NCI-H1105 (cell line): Measurements from ENCODE around the gene TRMT2A.

Experiments
- DNase-seq: peaks from one replicate; lab custom pipeline; 2025; lab: John Stamatoyannopoulos, UW

Gene TRMT2A

DNA sequence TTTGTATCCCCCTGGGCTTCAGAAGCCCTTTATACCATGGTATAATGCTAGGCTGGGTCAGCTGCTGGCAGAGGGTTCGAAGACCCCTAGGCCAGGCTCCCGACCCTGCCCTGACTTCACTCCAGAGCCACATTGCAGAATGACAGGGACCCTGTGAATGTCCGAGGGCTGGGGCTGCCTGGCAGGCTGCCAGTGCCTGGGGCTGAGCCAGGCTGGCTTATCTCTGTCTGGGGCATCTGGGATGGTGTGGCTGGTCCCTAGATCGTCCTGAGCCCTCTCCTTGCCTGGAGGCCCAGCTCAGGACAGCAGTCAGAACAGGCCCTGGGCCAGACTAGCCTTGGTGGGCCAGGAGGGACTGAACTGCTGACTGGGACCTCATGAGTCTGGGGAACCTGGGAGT, 18.2 kb upstream of the TRMT2A start:
- no peak for DNase-seq

DNA sequence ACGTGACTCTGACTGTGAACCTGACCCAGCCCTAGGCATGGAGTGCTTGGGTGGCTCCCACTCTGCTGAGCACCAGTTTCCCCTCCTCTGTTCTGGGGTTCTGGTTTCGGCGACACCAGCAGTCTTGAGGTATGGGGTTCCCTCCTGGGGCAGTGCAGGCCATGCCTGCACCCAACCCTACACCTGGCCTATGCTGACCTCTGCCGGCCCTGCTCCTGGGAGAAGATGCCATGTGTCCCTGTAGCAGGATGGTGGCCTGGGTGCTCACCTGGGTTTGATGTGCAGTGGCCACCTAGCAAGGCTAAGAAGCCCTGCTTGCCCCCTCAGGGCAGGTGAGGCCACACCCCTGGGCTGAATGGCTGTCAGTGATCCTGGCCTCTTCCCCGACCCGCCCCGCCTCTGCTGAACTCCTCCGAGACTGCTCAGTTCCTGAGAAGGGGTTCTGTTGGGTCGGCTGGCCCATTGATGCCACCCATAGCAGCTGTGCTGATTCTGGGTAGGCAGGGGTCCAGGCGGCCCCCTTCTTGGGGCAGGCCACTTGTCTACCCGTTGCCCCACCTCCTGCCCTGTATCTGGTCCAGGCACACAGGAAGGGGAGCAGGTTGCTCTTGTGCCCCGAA, 17.0 kb upstream of the TRMT2A start:
- DNase-seq: no peak

DNA sequence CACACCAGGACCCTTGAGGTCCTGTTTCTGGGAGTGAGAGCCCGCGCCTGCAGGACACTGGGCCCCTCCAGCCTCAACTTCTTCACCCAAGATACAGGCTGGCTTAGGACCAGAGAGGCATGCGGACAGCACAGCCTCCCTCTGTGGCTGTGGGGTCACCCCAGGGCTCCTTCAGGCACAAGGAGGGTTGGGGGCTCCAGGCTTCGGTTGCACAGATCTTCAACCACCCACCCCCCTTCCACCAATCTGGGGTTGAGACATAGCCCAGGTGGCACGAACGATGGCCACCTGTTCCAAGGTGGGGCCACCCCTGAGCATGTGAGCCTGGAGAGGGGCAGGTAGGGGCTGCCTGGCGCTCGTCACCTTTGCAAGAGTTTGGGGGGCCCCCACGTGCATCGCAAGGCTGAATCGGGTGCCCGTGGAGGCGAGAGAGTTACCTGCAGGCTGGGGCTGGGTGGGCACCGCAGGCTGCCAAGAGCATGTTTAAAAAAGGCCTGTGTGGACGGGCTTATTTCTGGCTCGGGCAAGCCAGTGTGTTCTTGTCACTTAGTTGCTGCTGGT, 15.7 kb upstream of the TRMT2A start:
- no peak for DNase-seq

DNA sequence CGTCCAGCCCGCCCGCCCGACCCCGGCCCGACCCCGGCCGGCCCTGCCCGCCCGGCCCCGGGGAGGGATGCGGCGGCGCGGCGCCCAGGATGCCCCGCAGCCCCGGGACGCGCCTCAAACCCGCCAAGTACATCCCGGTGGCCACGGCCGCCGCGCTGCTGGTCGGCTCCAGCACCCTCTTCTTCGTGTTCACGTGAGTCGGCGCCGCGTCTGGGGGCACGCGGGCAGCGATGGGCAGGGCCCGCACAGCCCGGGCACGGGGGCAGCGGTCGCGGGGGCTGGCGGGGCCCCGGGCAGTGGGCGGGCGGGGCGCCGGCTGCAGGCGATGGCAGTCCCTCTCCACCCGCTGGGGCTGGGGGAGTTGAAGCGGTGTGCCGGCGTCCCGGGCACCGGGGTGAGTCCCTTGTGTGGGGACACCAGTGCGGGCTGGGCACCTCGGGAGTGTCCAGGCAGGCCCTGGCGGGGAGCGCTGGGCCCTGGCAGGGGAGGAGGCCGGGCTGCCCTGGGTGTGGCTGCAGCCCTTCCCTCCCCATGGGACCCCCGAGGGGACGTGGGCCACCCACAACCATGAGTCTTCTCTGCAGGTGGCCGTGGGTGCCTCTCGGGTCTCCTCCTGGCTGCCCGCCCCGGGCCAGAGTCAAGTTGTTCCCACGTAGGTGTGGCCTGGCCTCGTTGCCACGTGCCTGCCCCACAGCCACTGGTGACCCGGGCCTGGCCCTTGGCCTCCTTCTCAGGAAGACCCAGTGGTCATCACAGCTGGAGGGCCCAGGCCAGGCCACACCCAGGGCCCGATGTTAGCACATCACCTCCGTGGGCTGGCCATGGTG, 15.0 kb upstream of the TRMT2A start:
- DNase-seq: peak; percentile 13

DNA sequence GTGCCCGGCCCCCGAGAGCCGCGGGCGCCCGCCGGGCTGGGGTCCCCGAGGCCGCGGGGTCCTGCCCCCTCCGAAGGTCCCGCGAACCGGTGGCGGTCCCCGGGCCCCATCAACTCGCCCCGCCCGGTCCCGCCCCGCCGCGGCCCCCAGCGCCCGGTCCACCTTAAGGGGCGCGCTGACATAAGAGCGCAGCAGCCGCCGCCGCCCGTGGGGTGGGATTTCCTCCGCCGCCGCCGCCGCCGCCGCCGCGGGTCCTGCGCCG, 14.5 kb upstream of the TRMT2A start, which contains the start of gene ZDHHC8:
ZDHHC8 (plus strand) TSS at position 208 of the 262 bp plus-strand sequence. CDS start 144 bp downstream, outside the sequence.
- no peak for DNase-seq

DNA sequence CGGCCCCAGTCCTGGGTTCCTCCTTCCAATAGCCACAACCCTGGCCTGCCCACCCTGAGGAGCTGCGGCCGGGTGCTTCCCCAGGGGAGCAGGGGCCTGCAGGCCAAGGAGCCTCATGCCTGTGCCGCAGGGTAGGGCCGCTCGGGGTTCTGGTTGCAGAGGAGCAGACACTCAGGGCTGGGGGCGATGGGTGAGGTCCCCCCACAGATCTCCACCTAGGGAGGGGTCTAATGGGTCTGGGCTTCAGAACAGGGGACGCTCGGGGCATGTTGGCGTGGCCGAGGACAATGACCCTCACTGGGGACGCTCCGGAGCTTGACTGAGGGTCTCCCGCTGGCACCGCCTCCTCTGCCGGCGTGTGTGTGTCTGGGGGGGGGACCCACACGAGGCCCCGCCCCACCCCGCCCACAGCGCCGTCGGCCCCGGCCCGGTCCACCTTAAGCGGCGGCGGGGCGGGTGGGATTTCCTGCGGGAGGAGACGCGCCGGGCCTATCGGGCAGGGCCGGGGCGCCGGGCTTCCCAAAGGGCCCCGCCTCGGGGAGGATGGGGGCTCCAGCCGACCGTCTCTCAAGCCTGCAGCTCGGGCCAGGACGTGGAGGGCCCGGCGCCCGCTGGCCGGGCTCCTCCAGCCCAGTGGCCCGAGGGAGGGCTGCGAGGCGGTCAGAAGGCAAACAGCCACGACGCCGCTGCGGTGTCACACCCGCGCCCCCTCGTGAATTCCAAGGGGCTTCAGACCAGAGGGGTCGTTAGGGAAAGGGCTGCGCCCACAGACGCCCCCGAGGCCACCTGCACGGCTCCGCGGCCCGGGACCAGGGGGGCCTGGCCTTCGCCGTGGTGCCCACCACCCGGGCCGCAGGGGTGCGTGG, 13.9 kb upstream of the TRMT2A start:
- DNase-seq: peak; percentile 76

DNA sequence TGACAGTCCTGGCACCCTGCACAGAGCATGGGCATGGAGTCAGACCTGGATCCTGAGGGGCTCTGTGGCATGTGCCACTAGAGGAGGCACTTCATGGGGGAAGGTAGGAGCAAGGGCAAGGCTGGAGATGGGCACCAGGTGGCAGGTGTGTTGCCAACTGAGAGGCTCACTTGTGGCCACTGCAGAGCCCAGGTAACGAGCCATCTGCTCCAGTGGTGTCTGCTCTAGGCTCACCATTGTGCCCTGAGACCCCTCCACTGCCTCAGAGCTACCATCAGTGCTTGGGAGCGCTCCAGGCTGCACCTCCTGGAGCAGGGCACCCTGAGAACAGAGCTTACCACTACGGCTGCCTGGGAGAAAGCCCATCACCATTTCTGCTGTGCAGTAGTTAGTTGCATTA, 13.3 kb upstream of the TRMT2A start:
- peak; percentile 24 for DNase-seq

DNA sequence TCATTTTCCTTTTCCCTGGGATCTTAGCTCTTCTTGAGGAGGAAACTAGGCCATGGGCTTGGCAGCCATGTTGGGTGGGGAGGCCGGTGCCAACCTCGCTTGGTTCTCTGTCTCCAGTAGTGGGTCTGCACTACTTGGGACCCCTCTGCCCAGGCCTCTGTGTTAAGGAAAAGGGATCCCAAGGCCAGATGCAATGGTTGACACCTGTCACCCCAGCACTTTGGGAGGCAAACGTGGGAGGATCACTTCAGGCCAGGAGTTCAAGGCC, 12.7 kb upstream of the TRMT2A start:
- no peak for DNase-seq

DNA sequence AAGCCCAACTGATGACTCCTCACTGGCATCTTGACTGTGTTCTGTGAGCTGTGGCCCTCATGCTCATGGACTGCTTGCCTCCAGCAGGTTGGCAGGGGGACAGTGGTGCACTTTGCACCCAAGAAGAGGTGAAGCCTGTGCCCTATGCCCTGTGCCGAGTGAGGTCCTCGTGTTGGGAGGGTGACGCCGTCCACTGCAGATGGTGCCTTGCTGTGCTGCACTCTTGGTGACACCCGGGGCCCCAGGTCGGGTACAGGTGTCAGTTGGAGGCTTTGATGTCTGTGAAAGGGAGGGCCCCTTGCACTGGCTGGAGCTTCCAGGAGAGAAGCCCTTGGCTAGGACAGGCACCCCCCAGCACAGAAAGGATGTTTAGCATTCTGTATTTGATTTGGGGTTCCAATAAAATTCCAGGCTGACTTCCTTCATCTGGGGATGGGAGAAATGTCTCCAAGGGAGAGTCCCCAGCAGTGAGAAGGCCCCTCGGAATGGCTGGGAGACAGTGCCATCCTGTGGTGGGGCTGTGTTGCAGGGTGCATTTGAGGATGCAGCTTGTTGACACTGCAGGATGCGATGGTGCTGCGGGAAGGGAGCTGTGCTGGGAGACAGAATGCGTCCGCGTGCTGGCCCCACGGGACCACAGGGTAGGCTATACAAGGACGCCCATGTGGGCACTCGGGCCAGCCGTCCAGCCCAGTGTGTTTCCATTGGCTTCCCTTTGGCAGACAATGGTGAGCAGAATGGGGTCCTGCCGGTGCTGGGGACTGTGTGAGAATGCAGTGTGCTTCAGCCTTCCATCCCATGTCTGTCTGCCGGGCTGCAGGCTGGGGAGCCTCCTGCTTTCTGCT, 12.1 kb upstream of the TRMT2A start:
- peak; percentile 21 for DNase-seq

DNA sequence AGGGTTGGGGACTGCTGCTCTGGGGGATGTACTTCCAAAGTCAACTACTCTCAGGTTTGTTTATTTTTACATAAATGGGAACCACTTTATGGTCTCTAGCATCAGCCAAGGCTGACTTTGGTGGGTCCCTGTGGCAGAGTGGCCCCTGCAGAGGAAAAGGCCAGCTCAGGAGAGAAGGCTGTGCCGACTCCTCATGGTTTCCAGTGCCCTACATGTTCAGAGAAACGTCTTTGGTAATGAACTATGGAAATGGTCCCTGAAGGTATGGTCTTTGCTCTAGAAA, 11.5 kb upstream of the TRMT2A start:
- no peak for DNase-seq

DNA sequence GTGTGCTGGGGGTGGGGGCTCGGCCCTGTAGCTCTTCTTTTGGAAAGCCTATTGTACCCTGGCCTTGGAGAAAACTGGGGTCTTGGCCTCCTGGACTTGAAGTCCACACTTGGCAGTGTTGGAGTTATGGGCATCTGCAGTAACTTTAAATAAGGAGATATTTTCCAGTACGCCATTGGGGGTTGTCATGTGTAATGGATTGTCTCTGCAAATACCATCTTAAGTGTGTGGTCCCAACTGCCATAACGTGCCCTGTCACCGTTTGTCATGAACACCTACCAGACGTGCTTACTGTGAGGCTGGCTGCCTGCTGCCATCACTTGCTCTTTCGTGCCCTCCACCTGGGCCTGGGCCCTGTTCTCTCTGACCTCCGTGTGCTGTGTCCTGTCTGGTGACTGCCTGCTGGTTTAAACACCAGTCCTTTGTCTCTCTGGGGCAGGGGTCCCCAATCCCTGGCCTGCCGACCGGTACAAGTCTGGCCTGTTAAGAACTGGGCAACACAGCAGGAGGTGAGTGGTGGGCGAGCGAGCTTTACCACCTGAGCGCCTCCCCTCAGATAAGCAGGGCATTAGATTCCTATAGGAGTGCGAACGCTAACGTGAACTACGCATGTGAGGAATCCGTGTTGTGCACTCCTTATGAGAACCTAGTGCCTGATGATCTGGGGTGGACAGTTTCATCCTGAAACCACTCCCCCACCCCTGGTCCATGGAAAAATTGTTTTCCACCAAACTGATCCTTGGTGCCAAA, 11.0 kb upstream of the TRMT2A start:
- DNase-seq: no peak

DNA sequence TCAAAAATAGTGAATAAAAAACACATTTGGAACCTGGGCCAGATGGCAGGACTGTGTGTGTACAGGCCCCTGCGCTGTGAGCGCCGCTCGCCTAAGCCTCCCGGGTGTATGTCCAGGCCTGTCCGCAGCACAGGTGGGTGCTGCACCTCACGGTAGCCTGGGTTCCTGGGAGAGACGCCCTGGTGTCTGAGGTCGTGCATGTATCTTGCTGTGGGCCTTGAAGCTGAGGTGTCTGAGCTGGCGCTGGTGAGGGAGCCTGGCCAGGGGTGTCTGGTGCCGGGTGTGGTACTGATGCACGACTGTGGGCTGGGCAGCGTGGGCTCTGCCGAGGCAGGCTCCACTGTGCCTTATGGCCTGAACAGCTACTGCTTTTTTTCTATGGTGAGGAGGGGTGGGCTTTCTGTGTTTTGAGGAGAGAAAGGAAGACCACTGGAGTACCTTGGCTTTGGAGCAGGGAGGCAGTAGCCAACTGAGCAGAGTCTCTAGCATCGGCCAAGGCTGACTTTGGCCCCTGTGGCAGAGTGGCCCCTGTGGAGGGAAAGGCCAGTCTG, 10.4 kb upstream of the TRMT2A start:
- no peak for DNase-seq

DNA sequence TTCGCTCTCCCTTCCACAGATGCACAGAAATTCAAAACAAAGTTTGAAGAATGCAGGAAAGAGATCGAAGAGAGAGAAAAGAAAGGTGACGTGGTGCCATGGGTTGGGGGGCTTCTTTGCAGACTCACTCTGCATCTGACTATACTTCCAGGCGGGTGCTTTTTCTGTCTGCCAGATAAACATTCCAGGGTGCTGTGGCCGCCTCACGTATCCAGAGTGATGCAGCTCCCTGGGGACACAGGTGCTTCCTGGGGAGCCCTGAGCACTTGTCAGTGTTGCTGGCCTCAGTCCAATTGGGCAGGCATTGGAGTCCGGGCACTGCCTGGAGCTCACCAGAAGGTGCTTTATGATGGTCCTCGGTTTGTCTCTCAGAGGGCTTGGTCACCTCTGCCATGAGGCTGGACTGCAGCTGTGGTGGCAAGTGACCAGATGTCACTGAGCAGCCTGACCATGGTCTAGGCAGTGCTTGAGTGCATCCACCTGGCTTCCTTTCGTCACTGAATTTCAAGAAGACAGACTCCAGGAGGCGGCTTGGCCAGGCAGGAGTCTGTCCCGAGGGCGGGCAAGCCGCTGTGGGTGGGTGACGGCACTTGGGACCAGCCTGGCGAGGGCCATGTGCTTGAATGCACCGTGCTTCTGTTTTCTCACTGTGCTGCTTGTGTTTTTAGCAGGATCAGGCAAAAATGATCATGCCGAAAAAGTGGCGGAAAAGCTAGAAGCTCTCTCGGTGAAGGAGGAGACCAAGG, 9.4 kb upstream of the TRMT2A start:
- DNase-seq: no peak

DNA sequence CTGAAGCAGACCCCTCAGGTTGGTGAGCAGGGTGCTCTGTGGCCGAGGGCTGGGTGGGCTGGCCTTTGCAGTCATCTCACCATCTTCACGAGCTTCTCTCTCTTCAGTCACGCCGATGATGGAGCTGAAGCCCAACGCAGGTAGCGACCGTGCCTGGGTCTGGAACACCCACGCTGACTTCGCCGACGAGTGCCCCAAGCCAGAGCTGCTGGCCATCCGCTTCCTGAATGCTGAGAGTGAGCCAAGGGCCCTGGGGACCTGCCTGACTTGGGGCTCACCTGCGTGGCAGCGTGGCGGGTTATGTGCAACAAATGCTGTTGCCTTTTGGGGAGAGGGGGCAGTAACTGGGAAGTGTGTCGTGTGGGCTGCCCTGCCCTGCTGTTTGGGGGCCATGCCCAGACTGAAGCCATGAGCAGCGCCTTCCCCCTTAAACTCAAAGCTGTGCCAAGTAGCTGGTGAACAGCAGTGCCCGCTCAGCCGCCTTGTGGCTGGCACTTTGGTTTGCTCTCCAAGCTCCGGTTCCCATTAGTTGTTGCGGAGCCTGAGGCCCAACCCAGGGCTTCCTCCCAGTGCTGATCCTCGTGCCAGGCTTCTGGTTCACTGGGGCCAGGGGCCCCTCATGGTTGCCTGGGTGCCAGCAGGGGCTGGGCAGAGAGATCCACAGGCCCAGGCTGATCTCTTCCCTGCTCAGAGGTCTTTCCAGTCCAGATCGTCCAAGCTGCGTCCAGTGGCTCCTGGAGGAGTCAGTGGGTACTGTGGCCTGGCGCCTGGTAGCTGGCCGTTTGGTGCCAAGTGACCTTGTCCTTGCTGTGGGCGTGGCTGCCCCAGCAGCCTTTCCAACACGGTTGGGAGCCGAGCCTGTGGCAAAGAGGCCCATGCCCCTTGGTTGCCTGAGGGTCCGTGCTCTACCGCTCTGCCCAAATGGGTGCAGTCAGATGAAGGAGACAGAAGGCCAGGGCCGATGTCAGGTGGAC, 8.5 kb upstream of the TRMT2A start:
- no peak for DNase-seq

DNA sequence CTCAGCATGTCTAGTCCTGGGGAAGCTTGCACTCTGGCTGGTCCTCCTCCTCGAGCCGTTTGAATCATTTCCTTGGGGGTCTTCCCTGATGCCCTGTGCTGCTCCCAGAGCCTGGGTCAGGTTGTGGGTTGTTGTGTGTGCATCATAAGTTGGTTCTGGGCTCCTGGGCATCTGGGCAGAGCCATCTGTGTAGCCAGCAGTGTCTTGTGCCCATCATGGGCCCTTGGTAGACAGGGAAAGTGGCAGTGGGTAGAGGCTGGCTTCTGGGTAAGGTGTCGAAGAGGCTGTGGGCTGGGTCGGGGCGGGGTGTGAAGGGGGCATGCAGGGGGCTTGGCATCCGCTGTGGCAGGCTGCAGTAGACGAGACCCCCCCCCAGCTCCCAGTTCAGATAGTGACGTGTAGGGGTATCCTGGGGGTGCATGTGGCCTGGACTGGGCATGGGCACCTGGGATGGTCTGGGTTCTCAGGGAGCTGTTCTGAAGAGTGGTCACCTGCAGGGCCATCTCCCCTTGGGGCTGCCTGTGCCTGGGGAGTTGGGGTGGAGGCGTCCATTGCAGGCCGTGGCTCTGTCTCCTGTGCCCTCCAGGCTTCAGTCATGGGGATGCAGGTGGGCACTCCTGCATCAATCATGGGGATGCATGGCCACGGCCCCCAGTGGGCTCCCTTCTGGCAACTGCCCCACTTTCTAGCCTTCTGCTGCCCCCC, 7.2 kb upstream of the TRMT2A start:
- DNase-seq: no peak

DNA sequence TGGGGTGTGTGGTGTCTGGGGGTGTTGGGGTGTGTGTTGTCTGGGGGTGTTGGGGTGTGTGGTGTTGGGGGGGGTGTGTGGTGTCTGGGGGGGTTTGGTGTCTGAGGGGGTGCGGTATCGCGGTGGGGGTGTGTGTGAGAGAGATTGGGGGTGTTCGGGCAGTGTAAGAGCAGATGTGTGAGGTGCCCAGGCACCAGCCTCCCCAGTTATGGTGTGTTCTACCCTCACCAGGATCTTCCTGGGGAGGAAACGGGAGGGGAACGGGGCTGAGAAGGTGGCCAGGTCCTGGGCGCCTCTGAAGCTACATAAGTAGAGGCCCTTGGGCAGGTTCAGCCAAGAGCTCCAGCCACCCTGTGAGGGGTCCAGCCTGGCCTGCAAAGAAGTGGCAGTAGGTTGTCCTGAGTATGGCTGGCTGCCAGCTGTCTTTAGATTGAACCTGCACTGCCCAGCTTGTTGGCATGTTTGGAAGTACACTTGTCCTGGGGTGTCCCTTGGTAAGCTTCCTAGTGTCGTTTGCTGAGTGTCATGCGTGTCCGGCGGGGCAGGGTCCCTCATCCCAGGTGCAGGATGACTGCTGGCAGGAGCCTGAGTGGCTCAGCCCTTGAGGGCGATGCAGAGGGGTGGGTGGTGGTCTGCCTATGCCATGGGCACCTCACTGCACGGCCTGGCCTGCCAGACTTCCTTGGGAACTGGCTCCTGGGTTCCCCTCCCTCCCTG, 6.5 kb upstream of the TRMT2A start:
- DNase-seq: no peak

DNA sequence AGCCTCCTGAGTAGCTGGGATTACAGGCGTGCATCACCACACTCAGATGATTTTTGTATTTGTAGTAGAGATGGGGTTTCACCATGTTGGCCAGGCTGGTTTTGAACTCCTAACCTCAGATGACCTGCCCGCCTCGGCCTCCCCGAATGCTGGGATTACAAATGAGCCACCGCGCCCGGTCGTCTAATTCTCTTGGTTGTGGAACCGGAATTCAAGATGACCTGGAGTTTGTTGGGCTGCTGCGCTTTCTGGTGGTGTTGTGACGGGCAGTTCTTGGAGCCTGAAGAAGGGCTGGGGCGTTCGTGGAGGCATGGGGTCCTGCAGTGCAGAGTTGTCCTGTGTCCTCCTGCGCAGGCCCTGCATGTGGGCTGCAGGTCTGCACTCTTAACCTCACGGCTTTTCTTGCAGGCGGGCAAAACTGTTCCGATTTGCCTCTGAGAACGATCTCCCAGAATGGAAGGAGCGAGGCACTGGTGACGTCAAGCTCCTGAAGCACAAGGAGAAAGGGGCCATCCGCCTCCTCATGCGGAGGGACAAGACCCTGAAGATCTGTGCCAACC, 4.9 kb upstream of the TRMT2A start:
- no peak for DNase-seq
